Osteoblast (primary cell): ENCODE measurements around the gene LNX1. TPM values are rescaled to one million over a fixed set of nuclear protein-coding genes. Genes with fewer than 3 reads are reported as not detected.
A peak's percentile ranks its signal among the peaks of the same experiment; 100 is the strongest.

Experiments used
- DNase-seq: peaks from one replicate; pipeline ENCODE4 v3.0.0; 2011; ENCODE audit warnings: low spot score, mixed read lengths; ENCODE audit not compliant: insufficient read length; ENCODE audit errors: missing footprints
- H2AFZ ChIP-seq: 2 replicates; pipeline ENCODE4 v1.6.0; 2011; ENCODE audit warnings: mild to moderate bottlenecking, low read length
- H3K27ac ChIP-seq: 2 replicates; pipeline ENCODE4 v1.5.1; 2011; ENCODE audit warnings: mild to moderate bottlenecking, low read depth, low read length, moderate library complexity
- H3K27me3 ChIP-seq: 2 replicates; pipeline ENCODE4 v1.6.0; 2012; ENCODE audit warnings: mild to moderate bottlenecking, control low read depth, inconsistent platforms, low read length, moderate library complexity; ENCODE audit not compliant: insufficient read depth
- H3K36me3 ChIP-seq: 2 replicates; pipeline ENCODE4 v1.5.1; 2011; ENCODE audit warnings: mild to moderate bottlenecking, low read length, control low read depth, moderate library complexity; ENCODE audit not compliant: insufficient read depth
- H3K4me1 ChIP-seq: 2 replicates; pipeline ENCODE4 v1.5.1; 2011; ENCODE audit warnings: mild to moderate bottlenecking, low read length, control low read depth, moderate library complexity; ENCODE audit not compliant: insufficient read depth
- H3K4me2 ChIP-seq: 2 replicates; pipeline ENCODE4 v1.6.0; 2011; ENCODE audit warnings: mild to moderate bottlenecking, low read length; ENCODE audit not compliant: insufficient read depth
- H3K4me3 ChIP-seq: fragments of 200-600 bp; sonication (generic); 3 replicates; pipeline ENCODE4 v1.5.1; 2012; ENCODE audit warnings: mild to moderate bottlenecking, low read length, inconsistent platforms; ENCODE audit not compliant: insufficient read depth
- H3K79me2 ChIP-seq: 2 replicates; pipeline ENCODE4 v1.6.0; 2012; ENCODE audit warnings: mild to moderate bottlenecking, low read length, control low read depth, inconsistent platforms; ENCODE audit not compliant: insufficient read depth
- H3K9me3 ChIP-seq: 2 replicates; pipeline ENCODE4 v1.5.1; 2011; ENCODE audit warnings: low read depth, low read length, control low read depth
- H4K20me1 ChIP-seq: 2 replicates; pipeline ENCODE4 v1.6.0; 2012; ENCODE audit warnings: mild to moderate bottlenecking, low read length, control low read depth; ENCODE audit not compliant: insufficient read depth
- total RNA-seq: library from RNA; depleted of rRNA; stranded (reverse); fragments of >200 nt; gene quantifications from 2 replicates; pipeline ENCODE4 v1.2.3, GENCODE V29; 2012
- TF ChIP-seq, protein P1 (sequence below): IDR thresholded peaks from 2 replicates; pipeline ENCODE4 v1.5.1; 2011; ENCODE audit warnings: mild to moderate bottlenecking, low read depth, low read length, moderate library complexity; ENCODE audit errors: extremely low read depth

LNX1 gene
- total RNA-seq, 1 donor: 9.8 TPM

- no peak for DNase-seq
- Histone ChIP-seq H2AFZ (no peak overlapping the region), H3K4me1 (peaks cover 22% of the 10 kb centered on the region), H3K36me3 (no peaks in the 10 kb centered on the region), H3K4me2 (no peak overlapping the region), H3K79me2 (no peaks in the 10 kb centered on the region), H3K9me3 (no peaks in the 10 kb centered on the region), H3K27ac (no peak overlapping the region), H3K4me3 (no peak overlapping the region), H4K20me1 (no peaks in the 10 kb centered on the region), H3K27me3 (no peaks in the 10 kb centered on the region)
- TF ChIP-seq, protein P1, sequence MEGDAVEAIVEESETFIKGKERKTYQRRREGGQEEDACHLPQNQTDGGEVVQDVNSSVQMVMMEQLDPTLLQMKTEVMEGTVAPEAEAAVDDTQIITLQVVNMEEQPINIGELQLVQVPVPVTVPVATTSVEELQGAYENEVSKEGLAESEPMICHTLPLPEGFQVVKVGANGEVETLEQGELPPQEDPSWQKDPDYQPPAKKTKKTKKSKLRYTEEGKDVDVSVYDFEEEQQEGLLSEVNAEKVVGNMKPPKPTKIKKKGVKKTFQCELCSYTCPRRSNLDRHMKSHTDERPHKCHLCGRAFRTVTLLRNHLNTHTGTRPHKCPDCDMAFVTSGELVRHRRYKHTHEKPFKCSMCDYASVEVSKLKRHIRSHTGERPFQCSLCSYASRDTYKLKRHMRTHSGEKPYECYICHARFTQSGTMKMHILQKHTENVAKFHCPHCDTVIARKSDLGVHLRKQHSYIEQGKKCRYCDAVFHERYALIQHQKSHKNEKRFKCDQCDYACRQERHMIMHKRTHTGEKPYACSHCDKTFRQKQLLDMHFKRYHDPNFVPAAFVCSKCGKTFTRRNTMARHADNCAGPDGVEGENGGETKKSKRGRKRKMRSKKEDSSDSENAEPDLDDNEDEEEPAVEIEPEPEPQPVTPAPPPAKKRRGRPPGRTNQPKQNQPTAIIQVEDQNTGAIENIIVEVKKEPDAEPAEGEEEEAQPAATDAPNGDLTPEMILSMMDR: no peak
Measured at GRCh38 chr4:53583513-53583912, 7.8 kb downstream of the LNX1 start.

- H3K4me2 ChIP-seq: no peak overlapping the region
Measured at GRCh38 chr4:53582194-53582593, 9.1 kb downstream of the LNX1 start.

DNA sequence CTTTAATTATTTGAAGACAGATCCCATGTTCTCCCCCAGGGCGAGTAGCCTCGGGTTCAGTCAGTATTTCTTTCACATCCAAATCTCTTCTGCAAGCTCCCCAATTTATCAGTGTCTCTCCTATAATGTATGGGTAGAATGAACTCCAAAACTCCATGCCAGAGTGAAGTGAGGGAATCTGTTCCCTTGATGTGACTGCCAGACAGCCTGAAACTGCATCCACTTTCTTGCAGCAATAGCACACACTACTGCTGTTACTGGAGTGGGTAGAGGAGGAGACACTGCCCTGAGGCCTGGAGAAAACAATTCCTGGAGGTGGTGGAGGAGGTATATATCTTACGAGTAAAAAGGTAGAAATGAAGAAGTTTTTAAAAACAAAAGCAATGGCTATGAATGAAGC lies 11.0 kb downstream of the LNX1 start:
- Histone ChIP-seq H2AFZ (no peak overlapping the region), H3K4me2 (no peak overlapping the region), H3K27ac (no peak overlapping the region)

More at GRCh38 chr4:53582194-53582593, 9.1 kb downstream of the LNX1 start:
- Histone ChIP-seq H4K20me1 (no peaks in the 10 kb centered on the region), H3K4me1 (peaks cover 22% of the 10 kb centered on the region), H2AFZ (no peak overlapping the region), H3K4me3 (no peak overlapping the region), H3K79me2 (no peaks in the 10 kb centered on the region), H3K27me3 (no peaks in the 10 kb centered on the region), H3K9me3 (no peaks in the 10 kb centered on the region), H3K36me3 (no peaks in the 10 kb centered on the region), H3K27ac (no peak overlapping the region)
- no peak for DNase-seq
- TF ChIP-seq, protein P1: no peak

GRCh38 chr4:53579826-53580225 lies 11.5 kb downstream of the LNX1 start:
- TF ChIP-seq, protein P1: no peak
- H3K79me2 ChIP-seq: no peaks in the 10 kb centered on the region
- H4K20me1 ChIP-seq: no peaks in the 10 kb centered on the region
- no peaks in the 10 kb centered on the region for H3K36me3 ChIP-seq
- peak; percentile 27 for DNase-seq
- H3K4me3 ChIP-seq: no peak overlapping the region
- no peak overlapping the region for H3K4me2 ChIP-seq
- no peaks in the 10 kb centered on the region for H3K27me3 ChIP-seq
- peaks cover 19% of the 10 kb centered on the region for H3K4me1 ChIP-seq
- no peak overlapping the region for H3K27ac ChIP-seq
- H3K9me3 ChIP-seq: no peaks in the 10 kb centered on the region
- H2AFZ ChIP-seq: peak overlapping the region; percentile 26

More for the DNA sequence above, 11.0 kb downstream of the LNX1 start:
- DNase-seq: no peak
- Histone ChIP-seq H3K79me2 (no peaks in the 10 kb centered on the region), H4K20me1 (no peaks in the 10 kb centered on the region), H3K4me3 (no peak overlapping the region), H3K9me3 (no peaks in the 10 kb centered on the region), H3K36me3 (no peaks in the 10 kb centered on the region), H3K4me1 (peaks cover 19% of the 10 kb centered on the region), H3K27me3 (no peaks in the 10 kb centered on the region)
- TF ChIP-seq, protein P1: no peak
